Fibroblast of lung (primary cell): ENCODE measurements around the gene SYT13.

Experiments used
- CTCF ChIP-seq, 2 donors: IDR thresholded peaks in 1 of 2; conservative IDR thresholded peaks in 1 of 2; 1 replicate in 1 of 2; 2 replicates in 1 of 2; pipeline ENCODE4 v1.5.1; 2011 to 2012; ENCODE audit warnings: low read length in 2 of 2, control low read depth in 1 of 2, inconsistent platforms in 1 of 2, low read depth in 1 of 2, mild to moderate bottlenecking in 1 of 2
- EZH2 ChIP-seq: IDR thresholded peaks from 2 replicates; pipeline ENCODE4 v1.5.1; 2012; ENCODE audit warnings: low read length, control low read depth, mild to moderate bottlenecking; ENCODE audit errors: missing control alignments

- peak; percentile 75 to 93 for TF ChIP-seq CTCF (conservative IDR thresholded peaks at IDR 0.05 in 1 of 2, IDR thresholded peaks at IDR 0.05 in 1 of 2; ENCODE audit: low read depth in 1 of 2, low read length in 2 of 2)
- no peak for TF ChIP-seq EZH2
Observed at GRCh38 chr11:45233121-45233803, 52.9 kb downstream of the SYT13 start.
